T-helper 1 cell (primary cell): Measurements from ENCODE around the gene ACER3.
"Not testable (repeated sequence)": the region's sequence is repeated elsewhere in the genome, so short reads cannot be mapped to it uniquely, and the experiment has no call there.

Source experiments
- DNase-seq, 5 donors: peaks; one replicate each; pipeline ENCODE4 v3.0.0-alpha.2; 2012 to 2020

ACER3 gene

DNA sequence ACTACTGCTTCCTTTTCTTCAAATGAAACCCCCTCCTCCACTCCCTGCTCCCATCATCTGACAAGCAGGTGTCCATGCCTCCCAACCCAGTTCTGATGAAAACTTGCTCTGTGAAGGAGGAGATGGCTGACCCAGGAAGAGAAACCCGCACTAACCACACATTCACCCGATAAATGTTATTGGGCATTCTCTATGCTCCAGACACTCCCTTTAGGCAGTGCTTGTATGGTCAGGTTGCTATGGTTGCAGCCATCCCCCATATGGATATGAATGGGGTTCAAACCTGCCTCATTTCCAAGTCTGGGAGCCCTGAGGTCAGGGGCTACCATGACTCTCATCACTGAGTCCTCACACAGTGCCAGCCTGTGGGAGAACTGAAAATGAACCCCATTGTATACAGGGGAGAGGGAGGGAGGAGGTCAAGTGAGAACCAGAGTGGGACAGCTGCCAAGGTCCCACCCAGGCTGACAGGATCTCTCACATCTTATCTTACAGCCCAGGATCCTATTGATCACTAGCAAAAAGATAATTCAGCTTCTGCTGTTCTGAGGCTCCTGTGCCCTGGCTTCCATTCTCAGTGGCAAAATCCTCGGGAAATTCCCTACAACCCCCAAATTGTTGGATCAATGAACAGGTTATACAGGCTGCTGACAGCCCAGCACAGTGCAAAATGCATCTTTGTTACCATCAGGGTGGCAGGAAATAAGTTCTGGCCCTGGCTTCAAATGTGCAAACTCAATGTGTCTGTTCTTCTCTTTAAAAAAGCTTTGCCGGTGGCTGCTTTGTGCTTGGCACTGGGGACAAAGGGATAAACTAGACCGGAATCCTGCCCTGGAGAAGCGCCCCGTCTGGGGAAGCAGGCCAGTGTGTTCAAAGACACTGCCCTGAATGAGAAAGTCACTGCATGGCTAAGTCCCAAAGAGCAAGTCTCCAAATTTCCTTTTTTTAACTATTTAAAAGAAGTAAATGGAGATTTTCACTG, 22.7 kb upstream of the ACER3 start:
- no peak for DNase-seq

DNA sequence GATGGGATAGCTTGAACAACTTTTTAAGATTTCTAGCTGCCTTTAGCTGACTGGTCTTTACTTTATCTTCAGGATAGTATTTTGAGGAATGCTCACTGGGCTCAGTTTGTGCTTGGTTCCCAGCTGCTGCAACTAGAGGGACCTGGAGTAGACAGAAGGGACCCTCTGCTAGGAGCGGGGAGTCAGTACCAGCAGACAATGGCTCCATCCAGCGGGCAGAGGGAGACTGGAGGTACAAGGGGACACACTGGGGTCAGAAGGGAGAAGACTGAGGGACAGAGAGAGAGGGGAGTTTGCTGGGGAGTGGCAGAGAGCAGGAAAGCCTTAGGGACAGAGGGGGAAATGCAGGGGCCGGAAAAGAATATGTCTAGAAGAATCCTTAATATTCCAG, 22.0 kb upstream of the ACER3 start:
- DNase-seq: no peak

DNA sequence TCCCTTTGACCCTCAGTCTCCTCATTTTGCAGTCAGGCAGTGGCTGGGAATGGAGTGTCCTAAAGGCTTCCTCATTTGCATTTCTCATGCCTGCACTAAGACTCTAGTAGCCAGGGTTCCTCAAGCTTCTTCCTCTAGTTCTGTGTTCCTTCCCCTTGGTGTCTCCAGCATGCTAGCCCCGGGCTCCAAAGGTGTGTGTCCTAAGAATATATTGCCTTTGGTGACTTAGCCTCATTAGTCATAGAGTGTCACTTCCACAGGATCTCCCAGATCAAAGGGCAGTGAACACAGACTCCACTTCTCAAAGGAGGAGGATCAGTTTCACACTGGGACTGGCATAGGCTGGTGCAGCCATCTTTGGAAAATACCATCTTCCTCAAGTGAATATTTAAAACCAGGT, 21.4 kb upstream of the ACER3 start:
- DNase-seq: no peak

DNA sequence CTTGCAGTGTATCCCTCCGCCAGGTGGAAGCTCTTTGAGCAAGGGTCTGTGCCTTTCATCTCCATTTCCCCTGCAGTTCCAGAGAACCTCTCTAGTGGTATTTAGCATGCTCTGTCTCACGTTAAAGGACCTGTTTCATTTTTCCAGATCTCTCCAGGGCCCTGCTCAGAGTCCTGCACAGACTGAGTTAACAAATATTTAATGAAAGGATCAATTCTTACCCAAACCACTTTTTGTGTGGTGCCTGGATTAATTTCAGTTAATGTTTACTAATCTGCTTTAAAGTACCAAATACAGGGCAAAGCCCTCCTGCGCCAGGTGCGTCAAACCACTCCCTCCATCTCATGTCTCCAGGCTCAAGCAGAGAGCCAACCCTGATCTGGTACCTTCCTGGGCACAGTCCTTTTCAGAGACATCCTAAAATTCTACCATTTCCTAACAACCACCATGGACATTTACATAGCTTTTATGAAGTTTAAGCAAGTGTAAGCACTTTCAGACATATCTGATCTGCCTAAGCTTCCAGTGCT, 18.7 kb upstream of the ACER3 start:
- DNase-seq: no peak

DNA sequence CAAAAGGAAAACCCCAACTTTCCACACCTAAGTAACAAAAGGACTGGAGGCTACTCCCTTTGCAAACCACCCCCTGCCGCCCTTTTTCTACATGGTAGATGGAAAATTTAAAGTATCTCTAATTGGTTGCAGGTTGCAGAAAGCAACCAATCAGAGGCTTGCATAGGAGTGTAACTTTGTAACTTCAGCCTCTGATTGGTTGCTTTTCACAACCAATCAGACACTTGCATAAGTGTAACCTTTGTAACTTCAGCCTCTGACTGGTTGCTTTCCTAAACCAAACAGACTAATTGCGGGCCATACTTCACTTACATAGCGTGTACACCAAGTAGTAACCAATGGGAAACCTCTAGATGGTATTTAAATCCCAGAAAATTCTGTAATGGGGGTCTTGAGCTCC, 16.8 kb upstream of the ACER3 start:
- DNase-seq: no peak

DNA sequence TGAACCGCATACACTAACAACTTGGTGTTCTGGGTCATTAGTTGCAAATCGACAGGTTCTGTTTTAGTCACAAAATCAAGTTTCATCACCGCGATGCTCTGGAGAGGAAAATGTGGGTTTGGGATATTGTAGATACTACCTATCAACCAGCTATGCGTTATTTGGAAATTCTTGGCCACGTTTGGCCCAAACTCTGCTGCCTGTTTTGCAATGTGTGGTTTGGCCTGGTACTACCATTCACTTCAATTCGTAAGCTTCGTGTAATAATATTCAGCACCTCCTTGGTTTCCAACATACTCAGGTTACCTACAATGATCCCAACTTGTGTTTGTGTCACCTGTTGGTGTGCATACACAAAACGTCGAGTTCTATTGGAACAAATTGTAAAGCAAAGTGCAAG, 16.2 kb upstream of the ACER3 start:
- DNase-seq: no peak

DNA sequence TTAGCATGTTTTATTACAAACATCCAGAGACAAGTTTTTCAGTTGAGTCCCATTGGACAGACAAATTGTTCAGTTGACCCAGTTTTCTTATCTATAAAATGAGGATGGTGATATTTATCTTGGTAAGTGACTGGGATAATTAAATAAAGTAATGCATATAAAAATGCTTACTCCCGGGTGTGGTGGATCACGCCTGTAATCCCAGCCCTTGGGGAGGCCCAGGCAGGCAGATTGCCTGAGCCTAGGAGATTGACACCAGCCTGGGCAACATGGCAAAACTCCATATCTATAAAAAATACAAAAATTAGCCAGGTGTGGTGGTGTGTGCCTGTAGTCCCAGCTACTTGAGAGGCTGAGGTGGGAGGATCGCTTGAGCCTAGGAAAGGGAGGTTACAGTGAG, 15.6 kb upstream of the ACER3 start:
- DNase-seq: no peak

DNA sequence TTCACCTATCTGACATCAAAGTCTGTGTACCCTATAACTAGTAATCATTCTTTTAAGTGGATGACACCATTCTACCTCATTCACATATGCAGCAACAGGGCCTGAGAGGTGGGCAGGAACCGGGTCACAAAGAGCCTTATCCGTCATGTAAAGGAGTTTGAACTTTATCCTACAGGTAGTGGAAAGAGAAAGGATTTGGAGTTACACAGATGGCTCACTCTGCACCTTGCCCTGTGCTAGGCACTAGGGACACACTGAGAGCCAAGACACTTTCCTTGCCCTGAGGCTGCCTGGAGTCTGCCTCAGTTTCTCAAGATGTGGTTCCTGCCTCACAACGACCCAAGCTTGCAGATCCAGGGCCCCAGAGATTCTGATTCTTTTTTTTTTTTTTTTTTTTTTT, 14.3 kb upstream of the ACER3 start:
- DNase-seq: no peak

DNA sequence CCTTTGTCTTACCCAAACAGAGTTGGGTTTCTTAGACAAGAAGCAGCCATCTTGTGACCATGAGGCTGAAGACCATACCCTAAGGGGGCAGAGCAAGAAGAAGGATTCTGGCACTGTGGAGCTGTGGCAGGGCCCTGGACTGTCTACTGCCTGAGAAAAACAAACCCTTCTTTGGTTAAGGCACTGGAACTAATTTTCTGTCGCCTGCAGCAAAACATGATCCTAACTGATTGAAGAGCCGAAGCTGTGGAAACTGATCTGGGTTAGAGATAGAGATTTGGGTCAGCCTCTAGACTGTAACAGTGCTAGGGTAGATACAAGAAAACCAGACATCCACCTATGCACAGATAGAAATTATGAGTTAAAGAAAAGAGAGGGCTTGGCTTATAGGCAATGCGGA, 11.3 kb upstream of the ACER3 start:
- DNase-seq: no peak

DNA sequence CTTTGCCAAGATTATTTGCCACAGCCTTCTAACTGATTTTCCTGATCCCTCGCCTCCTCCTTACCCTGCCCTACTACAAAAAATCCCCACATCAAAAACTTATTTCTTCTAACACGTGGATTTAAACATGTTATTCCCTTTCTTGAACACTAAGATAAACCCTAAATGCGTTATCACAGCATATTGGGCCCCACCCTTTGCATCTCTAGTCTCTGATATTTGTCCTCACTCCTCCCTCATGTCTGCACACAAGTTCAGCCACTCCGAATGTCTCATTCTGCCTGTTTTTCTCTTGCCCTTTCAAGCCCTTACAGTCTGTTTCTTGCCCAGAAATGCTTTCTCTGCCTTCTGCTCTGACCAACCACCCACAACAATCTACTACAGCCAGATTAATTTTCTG, 10.6 kb upstream of the ACER3 start:
- DNase-seq: no peak

DNA sequence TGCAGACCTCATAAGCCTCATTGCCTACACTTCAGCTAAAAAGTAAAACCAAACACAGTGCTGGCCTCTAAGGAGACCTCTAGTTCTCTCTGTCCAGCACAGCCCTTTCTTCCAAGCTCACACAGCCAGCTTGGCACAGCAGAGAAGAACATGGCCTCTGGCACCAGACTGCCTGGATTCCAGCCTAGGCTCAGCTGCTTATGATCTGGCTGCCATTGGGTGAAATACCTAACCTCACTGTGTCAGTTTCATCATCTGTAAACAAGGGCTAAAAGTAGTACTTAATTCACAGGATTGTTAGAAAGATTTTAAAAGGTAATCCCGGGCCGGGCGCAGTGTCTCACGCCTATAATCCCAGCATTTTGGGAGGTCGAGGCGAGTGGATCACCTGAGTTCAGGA, 9.9 kb upstream of the ACER3 start:
- DNase-seq: no peak

DNA sequence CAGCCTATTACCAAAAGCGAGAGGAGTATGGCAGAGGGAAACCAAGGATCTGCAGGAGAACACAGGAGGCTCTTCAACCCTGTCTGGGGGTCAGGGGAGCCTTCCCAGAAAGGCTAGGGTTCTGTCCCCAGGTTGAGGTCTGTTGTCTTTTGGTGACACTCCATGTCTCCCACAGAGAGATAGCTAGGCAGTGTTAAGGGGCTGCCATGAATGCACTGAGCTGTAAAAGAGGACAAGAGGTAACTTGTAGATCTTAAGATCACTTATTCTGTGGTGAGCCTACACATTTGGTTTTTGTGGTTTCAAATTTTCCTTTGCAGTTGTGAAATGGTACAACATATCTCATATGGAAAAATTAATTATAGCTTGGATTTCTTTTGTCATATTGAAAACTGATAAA, 6.0 kb upstream of the ACER3 start:
- DNase-seq: no peak

DNA sequence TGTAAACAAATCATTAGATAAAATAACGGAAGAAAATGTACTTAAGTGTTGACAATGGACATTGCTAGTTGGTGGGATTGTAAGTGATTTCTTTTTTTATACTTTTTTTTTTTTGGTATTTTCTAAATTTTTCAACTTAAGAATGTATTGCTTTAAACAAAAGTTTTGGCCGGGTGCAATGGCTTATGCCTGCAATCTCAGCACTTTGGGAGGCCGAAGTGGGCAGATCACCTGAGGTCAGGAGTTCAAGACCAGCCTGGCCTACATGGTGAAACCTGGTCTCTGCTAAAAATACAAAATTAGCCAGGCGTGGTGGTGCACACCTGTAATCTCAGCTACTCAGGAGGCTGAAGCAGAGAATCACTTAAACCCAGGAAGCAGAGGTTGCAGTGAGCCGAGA, 5.0 kb upstream of the ACER3 start:
- DNase-seq: not testable (repeated sequence)

DNA sequence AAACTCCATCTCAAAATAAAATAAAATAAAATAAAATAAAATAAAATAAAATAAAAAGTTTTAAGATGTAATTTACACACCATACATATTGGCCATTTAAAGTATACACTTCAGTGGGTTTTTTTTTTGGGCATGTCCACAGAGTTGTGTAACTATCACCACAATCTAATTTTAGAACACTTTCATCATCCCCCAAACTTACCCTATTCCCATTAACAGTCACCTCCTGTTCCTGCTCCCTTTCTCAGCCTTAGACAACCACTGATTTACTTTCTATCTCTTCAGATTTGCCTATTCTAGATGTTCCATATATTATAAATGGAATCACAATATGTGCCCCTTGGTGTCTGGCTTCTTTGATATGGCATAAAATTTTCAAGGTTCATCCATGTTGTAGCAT, 4.6 kb upstream of the ACER3 start:
- DNase-seq: no peak

DNA sequence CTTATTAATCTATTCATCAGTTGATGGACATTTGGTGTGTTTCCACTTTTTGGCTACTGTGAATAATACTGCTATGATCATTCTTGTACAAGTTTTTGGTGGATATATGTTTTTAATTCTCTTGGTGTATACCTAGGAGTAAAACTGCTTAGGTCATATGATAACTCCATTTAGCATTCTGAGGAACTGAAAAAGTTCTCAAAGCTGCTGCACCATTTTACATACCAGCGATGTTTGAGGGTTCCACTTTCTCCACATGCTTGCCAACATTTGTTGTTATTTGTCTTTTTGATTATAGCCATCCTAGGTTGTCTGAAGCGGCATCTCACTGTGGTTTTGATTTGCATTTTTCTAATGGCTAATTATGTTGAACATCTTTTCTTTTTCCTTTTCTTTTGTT, 4.1 kb upstream of the ACER3 start:
- no peak for DNase-seq

DNA sequence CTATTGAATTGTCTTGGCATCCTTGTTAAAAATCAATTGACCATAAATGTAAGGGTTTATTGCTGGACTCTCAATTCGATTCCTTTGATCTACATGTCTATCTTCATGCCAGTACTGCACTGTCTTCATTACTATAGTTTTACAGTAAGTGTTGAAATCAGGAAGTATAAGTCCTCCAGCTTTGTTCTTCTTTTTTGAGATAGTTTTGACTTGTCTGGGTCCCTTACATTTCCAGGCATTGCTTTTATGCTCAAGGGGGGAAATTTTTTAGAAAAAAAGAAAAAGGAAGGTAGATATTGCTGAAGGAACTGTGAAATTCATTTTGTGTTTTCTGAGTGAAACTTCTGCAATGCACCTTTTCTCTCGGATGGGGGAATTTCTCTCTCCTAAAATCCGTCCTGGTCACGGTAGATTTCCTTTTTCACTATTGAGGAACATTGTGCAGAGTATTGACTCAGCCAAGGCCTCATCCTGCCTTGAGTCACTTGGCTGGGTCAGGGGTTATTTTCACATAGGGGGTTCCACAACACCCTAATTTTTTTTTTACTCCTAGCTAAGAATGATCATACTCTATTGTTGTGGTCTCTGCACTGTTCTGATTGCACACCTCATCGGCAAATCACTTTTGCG, 2.8 kb upstream of the ACER3 start:
- no peak for DNase-seq

DNA sequence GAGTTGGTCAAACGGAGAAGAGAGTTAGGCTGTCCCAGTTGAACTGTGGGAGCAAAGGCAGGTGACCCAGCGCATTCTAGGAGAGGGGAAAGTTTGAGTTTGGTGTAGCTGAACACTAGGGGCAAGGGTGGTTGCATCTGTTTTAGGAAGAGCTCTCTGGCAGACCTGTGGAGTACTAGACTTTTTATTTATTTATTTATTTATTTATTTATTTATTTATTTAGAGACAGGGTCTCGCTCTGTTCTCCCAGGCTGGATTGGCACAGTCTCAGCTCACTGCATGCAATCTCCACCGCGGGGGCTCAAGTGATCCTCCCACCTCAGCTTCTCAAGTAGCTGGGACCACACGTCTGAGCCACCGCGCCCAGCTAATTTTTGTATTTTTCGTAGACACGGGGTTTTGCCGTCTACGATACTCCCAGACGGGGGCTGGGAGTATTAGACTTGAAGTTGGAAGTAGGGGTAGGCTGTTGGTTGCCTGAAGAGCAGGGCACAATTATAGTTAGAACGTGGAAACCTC, 950 bp upstream of the ACER3 start:
- DNase-seq: no peak

DNA sequence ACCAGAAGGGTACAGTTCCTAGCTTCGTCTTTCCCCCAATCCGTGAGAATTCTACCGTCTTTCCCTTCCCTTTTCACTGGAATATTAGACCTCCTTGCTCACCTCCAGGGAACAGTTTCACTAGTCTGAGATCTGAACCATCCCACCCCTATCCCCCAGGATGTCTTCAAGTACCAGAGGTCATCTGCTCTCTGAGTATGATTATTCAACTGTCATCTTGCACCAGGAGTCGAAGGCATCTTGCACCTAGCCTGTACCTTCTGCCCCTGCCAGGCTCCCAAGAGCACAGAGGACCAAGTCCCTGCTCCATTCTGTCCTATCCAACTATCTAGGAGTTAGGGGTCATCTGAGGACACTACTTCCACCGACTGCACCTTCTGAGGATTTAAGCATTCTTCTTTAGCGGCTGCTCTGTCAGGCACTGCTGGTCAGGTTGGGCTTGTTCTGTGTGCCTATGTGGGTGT, 804 bp downstream of the ACER3 start:
- DNase-seq: peak in 1 of 5 donors; percentile 2

DNA sequence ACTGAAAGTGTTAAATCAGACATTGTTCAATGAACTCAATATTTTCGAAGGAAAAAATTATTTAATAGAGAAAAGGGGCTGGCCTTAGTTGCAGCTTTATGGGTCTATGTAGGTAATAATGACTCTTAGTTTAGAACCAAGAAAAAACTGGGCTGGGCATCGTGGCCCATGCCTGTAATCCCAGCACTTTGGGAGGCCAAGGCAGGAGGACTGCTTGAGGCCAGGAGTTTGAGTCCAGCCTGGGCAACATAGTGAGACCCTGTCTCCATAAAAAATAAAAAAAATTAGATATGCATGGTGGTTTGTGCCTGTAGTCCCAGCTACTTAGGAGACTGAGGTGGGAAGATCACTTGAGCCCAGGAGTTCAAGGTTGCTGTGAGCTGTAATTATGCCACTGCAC, 2.1 kb downstream of the ACER3 start:
- DNase-seq: not testable (repeated sequence)

DNA sequence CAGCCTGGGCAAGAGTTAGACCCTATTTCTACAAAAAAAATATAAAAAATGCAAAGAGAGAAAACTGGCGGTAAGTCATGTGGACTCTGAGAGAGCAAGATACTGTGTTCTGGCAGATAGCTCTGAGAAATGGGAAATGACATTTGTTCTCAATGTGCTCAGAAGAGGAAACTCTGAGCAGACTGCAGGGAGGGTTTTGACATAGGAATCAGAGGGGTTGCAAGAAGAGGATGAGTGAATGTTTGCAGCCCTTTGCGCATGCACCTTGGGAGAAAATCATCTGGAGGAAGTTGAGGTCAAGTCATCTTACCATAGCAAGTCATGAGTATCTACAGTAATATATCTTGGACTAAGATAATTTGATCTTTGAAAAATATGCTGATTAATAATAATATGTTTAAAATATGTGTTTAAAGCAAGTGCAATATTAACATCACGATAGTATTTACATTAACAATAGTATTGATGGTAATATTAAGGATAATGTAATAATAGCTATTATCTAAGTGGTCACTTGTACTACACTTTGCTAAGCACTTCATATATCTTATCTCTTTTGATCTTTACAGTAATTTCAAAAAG, 2.6 kb downstream of the ACER3 start:
- DNase-seq: no peak

DNA sequence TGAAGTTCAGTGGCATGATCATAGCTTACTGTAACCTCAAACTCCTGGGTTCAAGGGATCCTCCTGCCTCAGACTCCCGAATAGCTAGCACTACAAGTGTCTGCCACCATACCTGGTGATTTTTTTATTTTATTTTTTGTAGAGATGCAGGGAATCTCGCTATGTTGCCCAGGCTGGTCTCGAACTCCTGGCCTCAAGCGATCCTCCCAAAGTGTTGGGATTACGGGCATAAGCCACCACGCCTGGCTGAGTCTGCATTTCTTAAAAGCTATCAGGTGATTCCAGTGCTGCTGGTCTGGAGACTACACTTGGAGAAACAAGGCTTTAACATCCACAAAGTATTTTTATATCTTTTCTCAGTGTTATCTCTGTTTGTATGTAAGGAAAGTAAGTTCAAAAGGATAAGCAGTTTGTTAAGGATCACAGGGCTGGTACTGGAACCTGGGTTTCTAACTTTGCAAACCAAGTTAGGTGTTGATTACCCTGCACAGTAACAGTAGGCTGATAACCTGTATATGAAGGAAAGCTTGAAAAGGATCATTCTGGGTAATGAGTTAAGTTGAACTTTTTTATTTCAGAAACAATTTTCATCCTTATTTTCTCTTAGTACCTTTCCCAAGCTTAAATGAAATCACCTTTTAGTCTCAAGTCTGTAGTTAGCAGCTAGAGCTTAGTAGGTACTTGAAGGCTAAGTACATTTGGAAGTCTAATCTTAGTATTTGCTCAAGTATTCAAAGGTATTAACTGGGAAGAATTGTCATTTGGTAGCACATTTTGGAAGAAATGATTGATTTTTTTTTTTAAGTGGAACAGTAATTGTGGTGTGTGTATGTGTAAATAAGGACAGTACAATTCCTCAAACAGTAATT, 12.5 kb downstream of the ACER3 start:
- no peak for DNase-seq

DNA sequence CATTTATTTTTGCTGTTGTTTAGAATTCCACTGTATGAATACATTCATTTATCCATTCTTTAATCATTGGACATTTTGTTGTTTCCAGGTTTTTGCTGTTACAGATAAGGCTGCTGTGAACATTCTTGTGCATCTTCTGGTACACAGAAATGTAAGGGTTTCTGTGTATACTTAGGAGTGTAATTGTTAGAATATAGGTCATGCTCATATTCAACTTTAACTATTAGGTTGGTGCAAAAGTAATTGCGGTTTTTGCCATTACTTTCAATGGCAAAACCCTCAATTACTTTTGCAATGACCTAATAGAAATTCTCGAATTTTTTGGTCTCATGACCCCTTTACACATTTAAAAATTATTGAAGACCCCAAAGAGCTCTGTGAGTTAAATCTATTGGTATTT, 17.3 kb downstream of the ACER3 start:
- DNase-seq: no peak
